HT-29 (cell line): ENCODE results near the gene PLA2G5. TPM values are rescaled to one million over a fixed set of nuclear protein-coding genes. Genes with fewer than 3 reads are reported as not detected.
"Not testable (repeated sequence)": the region's sequence is repeated elsewhere in the genome, so short reads cannot be mapped to it uniquely, and the experiment has no call there.

Experiments used
- DNase-seq: peaks from one replicate; pipeline ENCODE4 v3.0.0-alpha.2; 2015; ENCODE audit warnings: low spot score
- total RNA-seq: library from RNA; depleted of rRNA; stranded (reverse); fragments of >200 nt; shearing (Covaris generic); gene quantifications from 2 replicates; pipeline ENCODE4 v1.2.3, GENCODE V29; 2014

The PLA2G5 gene
- total RNA-seq, 1 experiment from 2014 or later, result not detected

GRCh38 chr1:20117236-20117635 lies 47.2 kb downstream of the PLA2G5 start:
- no peak for DNase-seq

- DNase-seq, result no peak
Measured at GRCh38 chr1:20119347-20119746, 49.4 kb downstream of the PLA2G5 start, which contains the start of gene PLA2G2D. TSS of gene PLA2G2D (minus strand) at chr1:20119536. CDS start at chr1:20119498, 38 bp downstream.

- no peak for DNase-seq
Measured at GRCh38 chr1:20120796-20121195, 50.8 kb downstream of the PLA2G5 start.

- DNase-seq, result peak; percentile 59
Measured at GRCh38 chr1:20123722-20124455, 53.9 kb downstream of the PLA2G5 start.

DNA sequence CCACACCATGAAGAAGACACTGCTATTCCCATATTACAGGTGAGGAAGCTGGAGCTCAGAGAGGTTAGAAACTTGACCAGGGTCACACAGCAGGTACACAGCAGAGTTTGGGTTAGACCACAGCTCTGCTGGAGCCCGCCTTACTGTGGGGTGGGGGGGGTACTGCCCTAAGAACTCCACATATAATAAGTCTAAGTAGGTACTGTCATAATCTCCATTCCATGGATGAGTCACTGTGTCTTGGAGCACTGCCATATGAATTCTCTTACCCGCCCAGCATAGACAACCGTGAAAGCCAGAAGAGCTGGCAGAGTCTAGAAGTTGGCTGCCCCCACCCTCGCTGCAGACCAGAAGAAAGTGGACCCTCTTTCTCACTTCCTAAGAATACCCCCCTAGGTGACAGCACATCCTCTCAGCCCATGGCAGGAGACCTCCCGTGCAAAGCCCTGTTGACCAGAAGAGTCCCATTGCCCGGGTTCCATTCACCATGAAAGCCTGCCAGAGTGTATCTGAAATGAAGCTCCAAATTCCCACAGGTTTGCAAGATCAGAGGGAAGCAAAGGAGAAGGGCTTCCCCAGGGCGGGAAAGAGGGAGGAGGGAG lies 54.6 kb downstream of the PLA2G5 start:
- DNase-seq, result peak; percentile 94

- no peak for DNase-seq
Measured at GRCh38 chr1:20125100-20125499, 55.1 kb downstream of the PLA2G5 start.

GRCh38 chr1:20126041-20126805 lies 56.2 kb downstream of the PLA2G5 start:
- DNase-seq, result no peak

- no peak for DNase-seq
Measured at GRCh38 chr1:20126806-20127440, 56.9 kb downstream of the PLA2G5 start.

DNA sequence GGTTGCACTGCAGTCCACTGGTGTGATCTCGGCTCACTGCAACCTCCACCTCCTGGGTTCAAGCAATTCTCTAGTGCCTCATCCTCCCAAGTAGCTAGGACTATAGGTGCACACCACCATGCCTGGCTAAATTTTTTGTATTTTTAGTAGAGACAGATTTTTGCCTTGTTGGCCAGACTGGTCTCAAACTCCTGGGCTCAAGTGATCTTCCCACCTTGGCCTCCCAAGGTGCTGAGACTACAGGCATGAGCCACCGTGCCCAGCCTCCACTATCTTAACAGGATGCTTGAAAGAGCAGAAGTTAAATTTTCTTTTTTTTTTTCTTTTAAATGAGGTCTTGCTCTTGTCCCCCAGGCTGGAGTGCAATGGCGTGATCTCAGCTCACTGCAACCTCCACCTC lies 60.5 kb downstream of the PLA2G5 start:
- DNase-seq, result not testable (repeated sequence)

DNA sequence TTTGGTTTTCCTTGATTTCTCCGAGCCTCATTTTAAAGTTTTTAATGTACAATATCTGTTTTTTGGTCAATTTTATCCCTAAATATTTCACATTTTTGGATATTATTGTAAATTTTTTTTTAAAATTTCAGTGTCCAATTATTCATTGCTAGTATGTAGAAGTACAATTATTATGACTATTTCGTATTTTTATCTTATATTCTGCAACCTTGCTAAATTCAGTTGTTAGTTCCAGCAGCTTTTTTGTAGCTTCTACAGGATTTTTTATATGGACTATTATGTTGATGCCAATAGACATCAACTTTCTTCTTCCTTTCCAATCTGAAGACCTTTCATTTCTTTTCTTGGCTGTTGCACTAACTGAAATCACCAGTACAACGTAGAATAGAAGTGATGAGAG lies 65.0 kb downstream of the PLA2G5 start:
- no peak for DNase-seq

GRCh38 chr1:20136249-20136648 lies 66.3 kb downstream of the PLA2G5 start:
- no peak for DNase-seq

GRCh38 chr1:20137055-20137454 lies 67.1 kb downstream of the PLA2G5 start:
- DNase-seq, result peak; percentile 94

- DNase-seq, result peak; percentile 63
Measured at GRCh38 chr1:20137604-20138003, 67.6 kb downstream of the PLA2G5 start.

DNA sequence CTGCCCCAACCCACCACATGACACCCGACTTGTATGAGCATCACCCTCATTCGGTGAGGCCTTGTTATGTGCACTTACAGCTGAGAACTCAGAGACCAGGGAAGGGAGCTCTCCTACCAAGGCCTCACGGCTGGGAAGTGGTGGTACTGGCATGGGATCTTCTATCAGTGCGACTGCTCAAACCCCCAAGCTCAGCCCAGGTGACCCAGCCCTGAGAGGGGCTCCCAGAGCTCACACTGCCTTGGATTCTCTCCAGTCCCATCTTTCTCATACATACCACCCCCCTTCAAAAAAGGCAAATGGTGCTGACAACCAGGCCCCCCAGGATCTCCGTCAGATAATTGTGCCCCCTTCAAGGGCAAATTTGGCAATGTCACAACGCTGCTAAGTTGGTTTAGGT lies 68.4 kb downstream of the PLA2G5 start:
- no peak for DNase-seq

DNA sequence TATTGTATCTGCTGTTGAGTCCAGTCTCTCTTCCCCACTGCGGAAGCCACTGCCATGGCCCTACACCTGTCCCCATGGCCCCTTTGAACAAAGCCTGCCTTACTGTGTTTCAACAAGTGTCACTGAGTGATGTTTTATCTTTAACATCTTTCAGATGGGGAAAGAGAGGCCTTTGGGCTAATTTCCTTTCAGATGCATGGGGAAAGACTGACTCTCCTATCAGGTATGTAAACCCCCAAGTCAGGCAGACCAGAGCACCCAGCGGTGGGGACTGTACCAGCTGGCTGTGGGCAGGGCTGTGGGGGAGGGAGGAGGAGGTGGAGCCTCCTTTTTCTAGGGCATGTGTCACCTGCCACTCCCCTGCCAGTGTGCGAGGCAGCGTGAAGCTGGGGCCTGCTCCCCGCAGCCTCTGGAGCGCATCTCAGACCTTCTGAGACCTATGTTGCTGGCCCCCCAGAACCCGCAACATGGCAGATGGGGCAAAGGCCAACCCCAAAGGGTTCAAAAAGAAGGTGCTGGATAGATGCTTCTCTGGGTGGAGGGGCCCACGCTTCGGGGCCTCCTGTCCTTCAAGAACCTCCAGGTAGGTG lies 69.1 kb downstream of the PLA2G5 start, which contains the start of gene PLA2G2F:
Gene PLA2G2F, plus strand, starts transcription at position 363 of the 590 bp plus-strand sequence. Its CDS starts 105 bp downstream, at position 468.
- DNase-seq, result no peak

GRCh38 chr1:20139776-20140612 lies 70.0 kb downstream of the PLA2G5 start:
- no peak for DNase-seq

GRCh38 chr1:20141001-20141400 lies 71.0 kb downstream of the PLA2G5 start:
- DNase-seq, result no peak

DNA sequence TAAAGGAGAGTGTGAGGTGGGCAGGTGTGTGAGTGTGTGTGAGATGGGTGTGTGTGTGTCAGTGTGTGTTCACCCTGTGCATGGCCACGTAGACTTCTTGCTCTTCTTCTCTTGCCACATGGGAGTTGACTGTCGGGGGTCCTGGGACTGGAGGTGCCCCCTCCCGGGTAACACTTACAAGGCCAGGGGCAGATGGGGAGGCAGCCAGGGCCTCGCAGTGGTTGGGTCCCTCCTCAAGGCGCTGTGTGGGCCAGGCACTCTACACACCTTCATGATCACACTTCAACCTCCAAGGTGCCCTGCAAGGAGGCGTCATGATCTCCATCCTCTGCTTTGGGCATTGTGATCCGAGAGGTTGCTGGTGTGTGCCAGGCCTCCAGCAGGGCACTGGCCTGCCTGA lies 71.5 kb downstream of the PLA2G5 start:
- DNase-seq, result no peak
